NCI-H526 (cell line): ENCODE results near the gene AGK.

Experiments
- DNase-seq, 2 experiments: peaks; one replicate each; lab custom pipeline; 2025; lab: John Stamatoyannopoulos, UW

The AGK gene

DNA sequence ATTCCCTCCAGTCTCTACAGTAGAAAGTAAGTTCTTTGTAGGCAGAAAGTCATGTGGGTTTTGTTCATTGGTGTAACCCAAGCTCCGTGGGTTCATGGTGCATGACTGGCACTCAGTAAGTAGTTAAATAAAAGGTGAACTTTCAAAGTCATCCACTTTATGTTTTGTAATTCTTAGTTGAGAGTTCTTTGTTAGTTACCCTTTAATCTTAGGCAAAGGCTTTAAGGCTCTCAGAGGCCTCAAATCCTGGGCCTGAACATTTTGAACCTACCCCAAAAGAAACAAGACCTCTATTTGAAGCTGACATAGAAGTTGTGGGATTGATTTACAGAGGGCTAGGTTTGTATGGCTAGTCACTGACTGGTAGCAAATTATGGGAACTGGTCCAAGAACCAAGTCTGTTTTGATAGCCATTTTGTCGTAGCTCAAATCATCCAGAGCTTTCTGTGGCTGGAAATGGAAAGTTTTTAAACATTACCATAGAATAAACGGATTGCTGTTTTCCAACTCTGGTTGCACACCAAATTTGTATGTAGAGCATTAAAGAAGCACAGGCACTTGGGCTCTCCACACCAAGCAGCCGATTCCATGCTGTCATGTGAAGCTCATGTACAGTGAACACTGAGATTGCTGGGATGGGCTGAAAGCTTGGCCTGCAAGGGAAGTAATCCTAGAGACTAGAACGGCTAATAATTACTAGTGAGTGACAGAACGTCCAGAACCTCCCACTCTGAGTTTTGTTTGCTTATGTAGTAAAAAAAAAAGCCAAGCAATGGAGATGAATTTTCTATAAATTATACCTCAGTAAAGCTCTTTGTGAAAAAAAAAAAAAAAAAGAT is 97.3 kb downstream of the AGK start:
- DNase-seq = peak in 1 of 2 experiments; percentile 14

DNA sequence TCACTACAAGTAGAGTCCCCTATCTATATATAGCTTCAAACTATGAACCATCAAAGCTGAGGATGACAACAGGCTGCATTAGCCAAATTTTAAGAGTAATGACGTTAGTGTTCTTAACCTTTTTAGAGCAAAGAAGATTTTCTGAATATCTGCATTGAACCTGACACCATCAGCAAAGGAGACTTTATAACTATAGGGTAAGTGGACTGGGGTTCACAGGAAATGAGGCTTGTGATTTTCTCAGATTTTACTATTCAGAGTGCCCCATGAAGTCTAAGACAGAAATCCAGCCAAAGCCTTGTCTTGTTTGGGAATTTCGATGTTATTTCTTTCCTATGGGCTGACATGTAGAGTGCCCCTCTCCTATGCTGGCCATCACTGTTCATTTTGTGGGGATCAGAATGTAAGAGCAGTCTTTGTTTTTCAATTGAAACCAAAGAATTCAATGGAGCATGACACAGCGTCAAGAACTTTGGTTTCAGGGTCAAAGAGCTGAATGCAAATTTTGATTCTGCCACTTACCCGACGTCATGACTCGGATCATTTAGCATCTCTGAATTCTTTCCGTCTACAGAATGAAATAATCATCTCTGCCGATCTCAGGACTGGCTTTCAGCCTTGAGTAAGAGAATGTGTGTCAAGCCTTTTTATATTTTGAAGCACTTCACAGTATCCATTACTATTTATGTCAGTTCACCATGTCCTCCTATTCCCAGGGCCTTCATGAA is 98.1 kb downstream of the AGK start:
- DNase-seq = peak; percentile 58 to 70

DNA sequence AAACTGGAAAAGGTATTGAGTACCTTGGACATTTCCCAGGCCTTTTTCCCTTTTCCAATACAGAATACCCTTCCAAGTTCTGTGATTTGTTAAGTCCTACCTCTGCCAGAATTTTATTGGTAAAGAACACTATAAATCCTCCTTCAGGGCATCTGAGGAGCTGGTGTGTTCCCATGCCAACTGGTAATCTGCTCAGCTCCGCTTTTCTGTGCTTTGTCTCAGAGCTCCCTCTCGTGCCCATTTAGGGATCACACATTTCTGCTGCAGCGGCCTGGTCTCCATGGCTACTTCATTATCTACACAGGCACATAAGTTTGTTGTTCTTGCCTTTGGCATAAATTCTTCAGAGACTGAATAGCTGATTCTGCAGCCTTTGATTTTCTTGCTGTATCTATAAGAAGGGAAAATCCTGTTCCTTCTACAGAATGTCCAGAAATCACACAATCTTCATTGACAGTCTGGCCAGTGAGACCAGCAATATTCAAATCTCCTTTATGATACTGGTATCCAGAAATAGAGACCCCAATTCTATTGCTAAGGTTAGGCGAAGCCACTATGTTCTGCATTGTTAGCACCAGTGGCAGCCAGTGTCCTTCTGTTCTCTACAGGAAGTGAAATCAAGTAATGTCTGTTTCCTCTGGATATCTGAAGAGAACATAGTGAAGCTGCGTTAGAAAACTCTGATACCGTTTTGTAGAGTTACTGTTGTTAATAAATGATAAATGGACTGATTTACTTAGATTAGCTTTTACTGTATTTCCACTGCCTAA is 98.8 kb downstream of the AGK start:
- peak; percentile 88 to 95 for DNase-seq

DNA sequence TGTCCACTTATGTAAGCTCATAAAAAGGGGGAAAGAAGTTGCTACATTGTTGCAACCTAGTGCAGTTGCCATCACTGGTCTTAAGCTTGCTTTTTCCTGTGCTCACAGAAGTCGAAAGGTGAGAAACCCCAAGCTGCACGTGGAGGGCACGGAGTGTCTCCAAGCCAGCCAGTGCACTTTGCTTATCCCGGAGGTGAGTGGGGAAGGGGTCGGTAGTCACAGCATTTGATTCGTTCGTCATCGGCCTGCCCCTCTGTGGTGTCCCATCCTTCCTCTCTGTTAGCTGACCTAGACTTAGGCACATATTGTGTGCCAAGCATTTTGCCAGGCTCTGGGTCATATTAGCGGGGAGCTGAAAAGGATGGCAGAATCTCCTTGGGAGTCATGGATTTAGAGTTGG is 100.2 kb downstream of the AGK start:
- DNase-seq = no peak

DNA sequence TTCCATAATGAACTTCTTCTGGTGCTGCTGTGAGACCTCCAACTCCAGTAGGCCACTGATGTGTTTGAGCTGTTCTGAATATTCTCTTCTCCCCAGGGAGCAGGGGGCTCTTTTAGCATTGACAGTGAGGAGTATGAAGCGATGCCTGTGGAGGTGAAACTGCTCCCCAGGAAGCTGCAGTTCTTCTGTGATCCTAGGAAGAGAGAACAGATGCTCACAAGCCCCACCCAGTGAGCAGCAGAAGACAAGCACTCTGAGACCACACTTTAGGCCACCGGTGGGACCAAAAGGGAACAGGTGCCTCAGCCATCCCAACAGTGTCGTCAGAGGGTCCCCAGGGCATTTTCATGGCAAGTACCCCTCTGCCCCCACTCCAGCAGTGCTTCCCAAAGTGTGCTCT is 101.5 kb downstream of the AGK start:
- peak in 1 of 2 experiments; percentile 14 for DNase-seq

DNA sequence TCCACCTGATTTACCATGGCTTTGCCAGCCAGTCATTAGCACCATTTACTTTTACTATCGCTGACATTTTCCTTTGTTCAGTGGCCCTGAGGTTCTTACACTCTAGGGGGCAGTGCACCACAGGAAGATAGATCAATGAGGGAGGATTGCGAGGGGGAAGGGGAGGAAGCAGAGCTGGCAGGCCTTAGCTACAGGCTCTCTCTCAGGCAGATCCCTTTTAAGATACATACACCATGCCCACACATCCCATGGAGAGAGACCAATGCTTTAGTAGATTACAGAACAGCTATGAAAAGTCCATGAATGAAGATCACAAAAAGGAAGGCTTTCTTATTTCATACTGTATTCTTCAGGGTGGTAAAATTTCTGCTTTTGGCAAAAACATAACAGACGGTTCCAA is 103.3 kb downstream of the AGK start:
- DNase-seq = peak; percentile 84 to 92

DNA sequence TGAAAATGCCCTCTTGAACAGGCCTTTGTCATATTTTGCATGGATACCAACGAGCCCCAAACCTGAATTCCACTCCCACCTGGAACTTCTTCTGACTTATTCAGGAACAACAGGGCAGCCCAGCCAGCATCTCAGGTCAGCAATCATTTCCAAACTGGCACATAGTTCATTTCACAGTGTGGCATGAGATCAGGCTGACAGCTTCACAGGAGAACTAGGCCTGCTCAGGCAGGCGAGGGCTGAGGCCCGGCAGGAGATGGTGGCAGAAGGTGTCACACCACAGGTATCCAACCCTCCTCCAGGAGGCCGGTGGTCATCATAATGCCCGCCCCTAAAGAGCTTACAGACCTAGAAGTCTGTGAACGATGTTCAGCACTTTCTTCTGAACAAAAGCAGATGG is 108.3 kb downstream of the AGK start:
- no peak for DNase-seq

DNA sequence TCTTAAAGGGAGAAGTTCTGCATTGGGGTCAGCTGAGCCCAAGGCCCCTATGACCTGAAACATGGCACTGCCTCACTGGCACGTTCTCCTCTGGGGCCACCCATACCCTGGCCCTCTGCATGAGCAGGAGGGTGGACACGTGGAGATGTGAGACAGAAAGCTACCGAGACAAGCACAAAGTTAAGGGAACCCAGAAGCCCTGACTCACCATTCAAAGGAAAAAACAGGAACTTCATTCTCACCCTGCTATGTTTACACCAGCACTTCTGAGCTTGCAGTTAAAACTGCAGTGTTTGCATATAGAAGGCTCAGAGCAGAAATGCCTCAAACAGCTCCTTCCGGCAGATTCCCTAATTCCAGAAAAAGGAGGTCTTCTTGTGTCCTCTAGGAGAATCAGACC is 109.0 kb downstream of the AGK start:
- DNase-seq = no peak

DNA sequence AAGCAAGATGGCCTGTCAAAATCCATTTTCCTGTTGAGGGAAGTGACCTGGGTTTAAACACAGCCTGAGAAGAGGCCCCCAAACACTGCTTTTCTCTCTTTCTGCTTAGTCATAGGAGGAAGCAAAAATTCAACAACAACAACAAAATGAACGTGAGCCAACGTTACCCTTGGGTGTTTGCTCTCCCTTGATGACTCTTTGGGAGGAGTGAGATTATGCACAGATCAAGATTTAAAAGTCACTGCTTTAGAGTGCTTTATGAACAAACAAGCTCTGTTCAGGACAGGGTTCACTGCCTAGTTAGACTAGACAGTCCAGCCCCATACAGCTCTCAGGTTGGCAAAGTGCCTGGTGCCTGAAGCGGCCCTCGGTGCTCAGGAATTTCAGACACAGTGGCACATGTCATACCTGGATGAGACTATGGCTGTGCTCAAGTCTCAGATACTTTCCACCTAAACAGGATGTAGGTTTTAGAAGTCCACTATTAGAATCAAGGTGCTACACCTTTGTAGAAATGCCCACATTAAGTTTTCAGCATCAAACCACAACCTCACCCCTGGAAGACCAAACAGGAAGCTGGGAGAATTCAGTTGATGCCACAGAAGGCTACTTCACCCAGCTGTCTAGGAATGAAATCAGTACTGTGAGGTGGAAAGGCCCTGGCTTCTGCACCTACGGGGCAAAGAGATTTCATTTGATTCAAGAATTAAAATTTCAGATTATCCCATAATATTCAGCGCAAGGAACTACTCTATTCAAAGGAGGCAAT is 112.1 kb downstream of the AGK start:
- DNase-seq = no peak

DNA sequence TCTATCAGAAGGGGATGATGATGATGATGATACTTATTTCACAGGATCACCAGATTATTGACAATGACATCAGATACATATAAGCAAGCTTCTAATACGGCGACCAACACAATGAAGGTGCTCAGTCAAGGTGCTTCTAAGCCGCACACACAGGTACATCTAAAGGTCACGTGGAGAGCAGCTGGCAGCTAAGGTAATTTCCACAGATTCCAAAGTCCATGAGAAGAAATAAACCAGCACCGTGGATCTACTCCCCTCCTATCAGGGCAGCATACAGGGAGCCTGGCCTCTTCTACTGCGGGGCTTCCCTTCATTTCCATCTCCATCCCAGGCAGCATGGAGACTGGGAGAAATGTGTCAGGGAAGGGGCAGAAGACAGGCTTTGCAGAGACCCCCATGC is 113.2 kb downstream of the AGK start:
- DNase-seq = peak in 1 of 2 experiments; percentile 31

DNA sequence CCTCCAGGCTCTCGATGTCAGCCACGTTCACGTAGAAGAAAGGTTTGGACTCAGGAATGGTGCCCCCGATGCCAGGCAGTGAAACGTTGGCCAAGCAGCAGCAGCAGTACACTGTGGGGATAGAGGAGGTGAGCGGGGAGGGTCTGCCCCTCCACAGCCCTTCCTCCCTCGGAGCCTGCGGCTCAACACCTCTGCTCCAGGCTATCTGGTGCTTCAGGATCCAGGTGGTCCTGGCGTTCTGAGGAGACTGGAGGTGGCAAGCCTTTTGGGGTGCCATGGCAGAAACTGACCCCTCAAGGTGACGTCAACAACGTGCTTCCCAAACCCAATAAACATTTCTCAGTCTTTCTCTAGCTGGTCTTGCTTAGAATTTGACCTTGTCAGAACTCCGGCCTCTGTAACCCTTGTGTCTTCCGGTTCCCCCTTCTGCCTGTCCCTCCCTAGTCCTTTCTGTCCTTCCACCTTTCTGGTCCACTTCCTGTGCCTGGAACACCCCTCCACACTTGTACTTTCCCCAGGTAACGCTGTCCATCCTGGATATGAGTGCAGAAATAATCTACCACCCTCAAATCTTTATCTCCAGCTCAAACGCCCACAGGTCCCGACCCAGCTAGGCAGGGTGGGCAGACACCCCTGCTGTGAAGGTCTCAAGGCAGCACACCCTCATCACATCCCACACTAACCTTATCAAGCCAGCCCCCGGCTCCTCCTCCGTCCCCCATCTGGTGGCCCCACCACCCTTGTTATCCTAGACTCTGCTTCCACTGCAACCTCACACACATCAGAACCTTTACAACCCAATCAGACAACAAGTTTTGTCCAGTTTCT is 114.2 kb downstream of the AGK start:
- no peak for DNase-seq

DNA sequence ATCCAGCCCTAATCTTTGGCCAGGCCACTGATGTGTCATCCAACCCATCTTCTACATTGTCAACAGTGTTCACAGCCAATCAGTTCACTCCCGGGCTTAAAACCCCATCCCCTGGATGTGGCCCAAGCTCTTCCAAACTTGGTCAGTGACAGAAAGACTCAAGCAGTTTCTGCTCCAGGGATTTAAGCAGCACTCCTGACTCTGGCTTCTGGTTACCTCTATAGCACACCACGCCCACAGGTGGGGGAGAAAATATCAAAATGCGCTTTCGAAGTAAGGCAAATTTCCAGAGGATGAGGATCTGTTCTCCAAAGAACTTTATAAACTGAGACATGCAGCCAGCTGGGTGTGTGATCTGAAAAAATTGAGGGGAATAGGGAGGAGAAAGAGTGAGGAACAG is 114.9 kb downstream of the AGK start:
- DNase-seq = no peak

DNA sequence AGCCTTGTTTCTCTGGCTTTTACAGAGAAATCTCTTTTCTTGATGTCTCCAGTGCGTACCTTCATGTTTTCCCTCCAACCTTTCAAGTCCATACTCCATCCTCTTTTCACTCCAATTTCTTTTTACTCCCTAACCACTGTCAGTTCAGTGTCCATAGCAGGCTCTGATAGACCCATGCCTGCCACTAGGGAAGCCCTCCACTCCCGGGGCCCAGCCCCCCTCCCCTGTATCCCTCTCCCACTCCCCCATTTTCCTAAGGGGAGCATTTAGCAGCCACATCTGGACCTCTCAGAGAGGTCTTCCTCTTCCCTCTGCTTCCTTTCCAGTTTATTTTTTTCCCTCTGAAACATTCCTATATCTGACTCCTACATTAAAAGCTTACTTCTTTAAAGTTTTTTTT is 117.6 kb downstream of the AGK start:
- DNase-seq = no peak

DNA sequence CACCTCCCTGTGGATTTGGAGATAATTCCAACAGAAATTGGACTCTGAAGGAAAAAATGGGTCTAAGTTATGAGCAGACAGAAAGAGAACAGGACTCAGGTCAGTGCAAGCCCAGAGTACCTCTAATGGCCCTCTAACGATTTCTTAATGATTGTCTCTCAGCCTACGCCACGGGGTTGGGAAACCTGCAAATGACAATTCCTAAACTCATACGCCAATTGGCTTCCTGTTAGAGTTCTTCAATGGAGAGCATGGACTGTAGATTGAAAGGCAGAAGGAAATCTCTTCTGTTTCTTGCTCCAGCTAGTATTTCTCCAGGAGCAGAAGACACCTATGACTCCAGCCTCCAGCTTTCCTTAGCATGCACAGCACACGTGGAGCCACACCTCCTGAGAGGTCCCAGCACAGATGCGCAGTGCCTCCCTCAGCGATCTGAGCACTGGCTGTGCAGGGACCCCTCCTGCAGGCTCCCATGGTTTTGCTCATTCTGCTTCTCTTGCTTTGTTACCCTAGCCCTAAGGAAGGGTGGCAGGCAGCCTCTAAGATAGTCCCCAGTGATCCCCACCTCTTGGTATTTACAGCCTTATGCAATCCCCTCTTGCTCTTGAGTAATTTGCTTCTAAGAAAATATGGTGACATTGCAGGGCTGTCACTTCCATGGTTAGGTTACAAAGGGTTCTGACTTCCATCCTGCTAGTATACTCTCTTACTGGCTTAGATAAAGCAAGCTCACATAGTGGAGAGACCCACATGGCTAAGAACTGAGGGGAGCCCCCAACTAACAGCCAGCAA is 120.7 kb downstream of the AGK start:
- no peak for DNase-seq

DNA sequence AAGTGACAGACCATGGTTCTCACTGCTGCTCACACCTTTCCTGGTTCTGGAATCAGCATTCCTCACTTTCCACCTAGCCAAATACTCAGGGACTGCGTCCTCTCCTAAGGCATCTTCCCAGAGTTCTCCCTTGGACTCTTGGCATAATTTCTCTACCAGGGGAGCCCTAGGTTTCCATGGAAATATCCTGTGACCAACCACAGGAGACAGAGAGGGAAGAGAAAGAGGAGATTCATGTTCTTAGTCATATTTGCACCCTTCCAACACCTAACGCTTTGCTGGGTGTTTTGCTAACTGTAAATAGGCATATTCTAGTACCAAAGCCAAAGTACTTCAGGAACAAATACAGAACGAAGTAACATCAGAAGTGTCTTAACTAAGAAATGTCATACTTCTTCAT is 122.1 kb downstream of the AGK start:
- no peak for DNase-seq

DNA sequence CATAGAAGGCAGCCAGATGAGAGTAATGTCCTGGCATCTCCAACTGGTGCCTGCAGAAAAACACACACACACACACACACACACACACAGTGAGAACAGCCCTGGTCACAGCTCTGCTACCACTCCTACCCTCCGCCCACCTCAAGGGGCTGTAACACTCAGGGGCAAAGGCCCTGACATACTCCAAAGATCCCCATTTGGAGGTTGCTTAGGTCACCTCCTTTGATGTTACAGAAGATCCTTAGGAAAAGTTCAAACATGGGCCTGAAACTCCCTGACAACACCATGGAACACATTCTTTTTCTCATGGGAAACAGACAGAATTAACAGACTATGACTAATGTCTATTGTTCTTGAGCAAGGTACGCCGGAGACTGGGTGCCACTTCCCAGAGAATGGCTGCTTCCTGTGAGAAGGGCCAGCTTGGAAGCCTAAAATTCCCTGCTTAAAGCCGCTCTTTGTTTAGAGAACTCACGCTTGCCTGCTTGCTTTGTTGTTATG is 123.0 kb downstream of the AGK start:
- no peak for DNase-seq

DNA sequence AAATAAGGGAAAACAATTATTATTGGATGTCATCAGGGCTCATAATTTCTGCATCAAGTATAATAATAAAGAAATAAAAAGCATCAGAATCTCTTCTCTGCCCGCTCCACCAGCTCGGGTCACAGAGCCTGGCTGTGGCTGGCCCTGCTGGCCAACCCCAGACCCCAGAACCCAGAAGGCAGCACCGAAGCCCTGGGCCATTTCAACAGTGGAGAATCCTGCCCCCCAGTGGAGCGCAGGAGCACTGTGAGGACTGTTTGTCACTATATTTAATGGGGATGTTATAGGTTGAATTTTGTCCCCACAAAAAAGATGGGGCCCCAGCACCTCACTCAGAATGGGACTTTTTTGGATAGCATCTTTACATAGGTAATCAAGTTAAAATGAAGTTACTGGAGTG is 123.5 kb downstream of the AGK start:
- DNase-seq = peak in 1 of 2 experiments; percentile 38

DNA sequence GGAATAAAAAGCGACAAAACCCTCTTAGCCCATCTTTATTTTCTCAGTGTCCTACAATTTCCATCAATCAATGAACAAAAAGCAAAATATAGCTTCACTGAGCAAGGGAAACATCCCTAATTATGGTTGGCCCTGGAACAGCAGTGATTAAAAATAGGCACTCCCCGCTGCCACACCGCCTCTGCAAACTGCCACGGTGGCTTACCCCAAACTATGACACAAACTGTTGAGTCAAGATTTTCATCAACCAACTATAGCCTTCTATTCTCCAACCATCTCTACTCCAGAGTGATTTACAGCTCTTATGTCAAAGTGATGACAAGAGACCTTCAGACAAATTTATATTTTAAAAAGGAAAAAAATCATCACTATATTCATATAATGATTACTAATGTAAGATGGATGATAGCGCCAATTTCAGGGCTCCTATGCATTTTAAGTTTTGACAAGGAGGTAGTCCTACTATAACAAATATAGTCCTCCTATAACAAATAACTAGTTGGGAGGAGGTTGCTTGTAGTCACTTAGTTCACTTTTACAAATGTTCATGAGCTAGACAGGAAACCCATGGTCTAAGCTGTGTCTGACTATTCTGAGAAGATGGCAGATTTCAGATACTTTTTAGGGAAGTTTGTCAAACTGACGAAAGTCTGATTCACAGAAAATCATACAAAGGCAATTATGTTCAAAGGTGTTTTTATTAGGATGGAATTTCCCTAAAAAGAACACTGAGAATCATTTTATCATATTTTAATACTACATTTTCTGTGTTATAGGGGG is 124.4 kb downstream of the AGK start:
- no peak for DNase-seq

DNA sequence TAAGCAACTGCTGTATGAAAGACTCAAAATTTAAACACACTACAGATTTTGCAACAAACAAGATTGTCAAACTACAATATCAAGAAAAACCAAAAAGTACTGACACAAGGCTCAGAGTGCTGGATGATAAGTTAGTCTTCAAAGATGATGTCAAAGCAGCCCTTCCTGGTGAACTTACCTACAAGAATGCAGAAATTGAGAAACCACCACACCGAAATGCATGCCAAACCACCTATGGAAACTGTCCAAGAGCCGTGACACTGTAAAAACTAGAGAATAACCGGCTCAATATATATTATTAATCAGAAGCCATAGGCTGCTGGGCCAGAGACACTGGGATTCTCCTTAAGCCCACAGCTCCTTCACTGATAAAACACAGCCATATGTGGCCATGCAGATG is 125.4 kb downstream of the AGK start:
- no peak for DNase-seq
